B cell (primary cell): Measurements from ENCODE around the gene TBX10. TPM values are rescaled to one million over a fixed set of nuclear protein-coding genes. Genes with fewer than 3 reads are reported as not detected.
A peak's percentile ranks its signal among the peaks of the same experiment; 100 is the strongest.
"Not testable (repeated sequence)": the region's sequence is repeated elsewhere in the genome, so short reads cannot be mapped to it uniquely, and the experiment has no call there.

ENCODE experiments used
- ATAC-seq: fragments of 200-7000 bp; cut with Tn5 transposase; one replicate; pipeline ENCODE4 v1.10.0; 2021; ENCODE audit warnings: low read depth, mild to moderate bottlenecking, moderate number of reproducible peaks, moderate library complexity
- CTCF ChIA-PET: fragments of 350-600 bp; sonication (Branson Sonifier 250); formaldehyde crosslinking; loops from one replicate; lab custom pipeline; 2021; ENCODE audit warnings: antibody characterized with exemption, inconsistent platforms; lab: Charles Lee
- POLR2A ChIA-PET: fragments of 350-600 bp; sonication (Branson Sonifier 250); formaldehyde crosslinking; loops from one replicate; lab custom pipeline; 2021; ENCODE audit warnings: antibody characterized with exemption; lab: Charles Lee
- DNase-seq: peaks from one replicate; pipeline ENCODE4 v3.0.0; 2013
- H2AFZ ChIP-seq: 2 replicates; pipeline ENCODE4 v1.6.1; 2012; ENCODE audit warnings: mild to moderate bottlenecking, low read depth, low read length; ENCODE audit not compliant: insufficient read depth, poor library complexity, severe bottlenecking
- H3K27ac ChIP-seq, 2 donors: 1 replicate in 1 of 2; 2 replicates in 1 of 2; pipeline ENCODE4 v1.5.1; 2012 to 2013; ENCODE audit warnings: low read length in 2 of 2, mild to moderate bottlenecking in 2 of 2, moderate library complexity in 1 of 2
- H3K27me3 ChIP-seq, 4 experiments: fragments of 200-600 bp in 1 of 4; sonication (generic) in 1 of 4; replicated peaks in 1 of 4; 1 replicate in 2 of 4; 2 replicates in 2 of 4; pipeline versions ENCODE4 v1.6.1 to v1.7.0; 2013 to 2016; ENCODE audit warnings: low read length in 3 of 4, mild to moderate bottlenecking in 2 of 4, mixed read lengths in 1 of 4, moderate library complexity in 1 of 4; ENCODE audit not compliant: insufficient read depth in 4 of 4, control insufficient read depth in 3 of 4; ENCODE audit errors: control extremely low read depth in 1 of 4
- H3K36me3 ChIP-seq, 2 experiments: replicated peaks in 1 of 2; 1 replicate in 1 of 2; 2 replicates in 1 of 2; pipeline versions ENCODE4 v1.6.1 to v1.7.1; 2013; ENCODE audit warnings: low read length in 1 of 2; ENCODE audit not compliant: insufficient read depth in 2 of 2, control insufficient read depth in 1 of 2; ENCODE audit errors: control extremely low read depth in 1 of 2, extremely low read depth in 1 of 2
- H3K4me1 ChIP-seq, 2 donors: fragments of 200-600 bp in 1 of 2; sonication (generic) in 1 of 2; 1 replicate in 1 of 2; 2 replicates in 1 of 2; pipeline versions ENCODE4 v1.5.1 to v1.6.1; 2013 to 2017; ENCODE audit warnings: low read length in 2 of 2; ENCODE audit not compliant: control insufficient read depth in 2 of 2, insufficient read depth in 2 of 2
- H3K4me2 ChIP-seq: replicated peaks from 2 replicates; pipeline ENCODE3; 2012; ENCODE audit warnings: mild to moderate bottlenecking, low read depth, low read length; ENCODE audit not compliant: poor library complexity, severe bottlenecking
- H3K4me3 ChIP-seq, 5 experiments: fragments of 200-600 bp in 1 of 5; sonication (generic) in 1 of 5; 1 replicate in 3 of 5; 2 replicates in 2 of 5; pipeline versions ENCODE4 v1.5.1 to v1.7.0; 2011 to 2016; ENCODE audit warnings: low read length in 4 of 5, mild to moderate bottlenecking in 4 of 5, low read depth in 2 of 5, control low read depth in 1 of 5, moderate library complexity in 1 of 5; ENCODE audit not compliant: insufficient read depth in 1 of 5; ENCODE audit errors: control extremely low read depth in 1 of 5, extremely low read depth in 1 of 5
- H3K79me2 ChIP-seq: fragments of 200-600 bp; sonication (generic); one replicate; pipeline ENCODE4 v1.6.0; 2016; ENCODE audit warnings: low read length; ENCODE audit not compliant: control insufficient read depth, insufficient read depth
- H3K9ac ChIP-seq: fragments of 200-600 bp; sonication (generic); 2 replicates; pipeline ENCODE4 v1.6.1; 2017; ENCODE audit warnings: mild to moderate bottlenecking, low read length, moderate library complexity
- H3K9me3 ChIP-seq, 3 donors: one replicate each; pipeline versions ENCODE4 v1.6.1 to v1.7.1; 2013; ENCODE audit warnings: low read length in 2 of 3; ENCODE audit not compliant: control insufficient read depth in 2 of 3, insufficient read depth in 1 of 3; ENCODE audit errors: control extremely low read depth in 1 of 3
- H4K20me1 ChIP-seq: 2 replicates; pipeline ENCODE4 v1.6.0; 2012; ENCODE audit warnings: mild to moderate bottlenecking, low read length; ENCODE audit not compliant: insufficient read depth, control insufficient read depth, poor library complexity, severe bottlenecking
- H3K27ac Mint-ChIP-seq: one replicate; pipeline ENCODE4 v1.8.0; 2021; ENCODE audit warnings: mixed read lengths
- H3K27me3 Mint-ChIP-seq: one replicate; pipeline ENCODE4 v1.8.0; 2021; ENCODE audit warnings: mixed read lengths
- H3K4me1 Mint-ChIP-seq: one replicate; pipeline ENCODE4 v1.8.0; 2021; ENCODE audit warnings: mixed read lengths
- H3K4me3 Mint-ChIP-seq: one replicate; pipeline ENCODE4 v1.8.0; 2021; ENCODE audit warnings: mixed read lengths
- H3K9me3 Mint-ChIP-seq: one replicate; pipeline ENCODE4 v1.8.0; 2022; ENCODE audit warnings: mixed read lengths; ENCODE audit not compliant: insufficient read depth
- EZH2 ChIP-seq: IDR thresholded peaks from 2 replicates; pipeline ENCODE4 v1.6.1; 2012; ENCODE audit warnings: borderline replicate concordance, low read depth, mild to moderate bottlenecking, moderate library complexity, low read length; ENCODE audit not compliant: insufficient read depth, poor library complexity, severe bottlenecking
- WGBS: methylation state at CpG from one replicate; pipeline ENCODE4 v1.1.5; 2013; ENCODE audit warnings: missing lambda C conversion rate; ENCODE audit not compliant: insufficient coverage; 5-methylcytosine and 5-hydroxymethylcytosine counted together
- intact Hi-C: fragments of 100-400 bp; cut with micrococcal nuclease; formaldehyde crosslinking; loops from one replicate; pipeline ENCODE4 v1.10.0; 2022
- polyA plus RNA-seq: library from polyadenylated mRNA; depleted of rRNA; stranded (reverse); fragments of >200 nt; gene quantifications from 2 replicates; pipeline ENCODE4 v1.2.3, GENCODE V29; 2012
- total RNA-seq, 2 donors: library from RNA; stranded (reverse); fragments of 120-200 nt in 1 of 2; gene quantifications; 1 replicate in 1 of 2; 2 replicates in 1 of 2; pipeline versions ENCODE4 v1.2.3 to v1.2.4, GENCODE V29; 2013 to 2022
- TF ChIP-seq, protein P1 (sequence below): fragments of 200-600 bp; IDR thresholded peaks from one replicate; pipeline ENCODE4 v1.8.0; 2022; ENCODE audit warnings: antibody characterized with exemption, mild to moderate bottlenecking

Gene TBX10
- total and polyA plus RNA-seq, 2 donors (not counting 1 experiment from before 2014, with no cell fraction given): not detected

DNA sequence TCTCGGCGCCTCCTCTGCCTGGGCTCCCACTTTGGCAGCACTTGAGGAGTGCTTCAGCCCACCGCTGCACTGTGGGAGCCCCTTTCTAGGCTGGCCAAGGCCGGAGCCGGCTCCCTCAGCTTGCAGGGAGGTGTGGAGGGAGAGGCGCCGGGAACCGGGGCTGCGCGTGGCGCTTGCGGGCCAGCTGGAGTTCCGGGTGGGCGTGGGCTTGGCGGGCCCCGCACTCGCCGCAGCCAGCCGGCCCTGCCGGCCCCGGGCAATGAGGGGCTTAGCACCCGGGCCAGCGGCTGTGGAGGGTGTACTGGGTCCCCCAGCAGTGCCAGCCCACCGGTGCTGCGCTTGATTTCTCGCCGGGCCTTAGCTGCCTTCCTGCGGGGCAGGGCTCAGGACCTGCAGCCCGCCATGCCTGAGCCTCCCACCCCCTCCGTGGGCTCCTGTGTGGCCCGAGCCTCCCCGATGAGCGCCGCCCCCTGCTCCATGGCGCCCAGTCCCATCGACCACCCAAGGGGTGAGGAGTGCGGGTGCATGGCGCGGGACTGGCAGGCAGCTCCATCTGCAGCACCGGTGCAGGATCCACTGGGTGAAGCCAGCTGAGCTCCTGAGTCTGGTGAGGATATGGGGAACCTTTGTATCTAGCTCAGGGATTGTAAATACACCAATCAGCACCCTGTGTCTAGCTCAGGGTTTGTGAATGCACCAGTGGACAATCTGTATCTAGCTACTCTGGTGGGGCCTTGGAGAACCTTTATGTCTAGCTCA is 20.5 kb downstream of the TBX10 start:
- H3K4me3 ChIP-seq, H3K9me3 ChIP-seq, H2AFZ ChIP-seq, H3K36me3 ChIP-seq, H3K27ac Mint-ChIP-seq, H3K4me2 ChIP-seq, ATAC-seq, intact Hi-C loops, H4K20me1 ChIP-seq, H3K79me2 ChIP-seq, H3K27me3 ChIP-seq, H3K4me3 Mint-ChIP-seq, H3K27me3 Mint-ChIP-seq, H3K9me3 Mint-ChIP-seq, H3K9ac ChIP-seq, POLR2A ChIA-PET, H3K27ac ChIP-seq, DNase-seq: not testable (repeated sequence)
- CTCF ChIA-PET: interaction anchor here (1.0 to 8.0 kb wide), 4 partner anchors 10 to 47 kb away, joined by 3 to 85 read pairs (median 3); partner anchors contain the start of gene NUDT8
- 96% methylated on average over 36 of the region's 40 CpGs for WGBS
- peaks cover 31% of the 10 kb centered on the region for H3K4me1 Mint-ChIP-seq
- H3K4me1 ChIP-seq: peaks cover 23 to 25% of the 10 kb centered on the region in 2 donors

DNA sequence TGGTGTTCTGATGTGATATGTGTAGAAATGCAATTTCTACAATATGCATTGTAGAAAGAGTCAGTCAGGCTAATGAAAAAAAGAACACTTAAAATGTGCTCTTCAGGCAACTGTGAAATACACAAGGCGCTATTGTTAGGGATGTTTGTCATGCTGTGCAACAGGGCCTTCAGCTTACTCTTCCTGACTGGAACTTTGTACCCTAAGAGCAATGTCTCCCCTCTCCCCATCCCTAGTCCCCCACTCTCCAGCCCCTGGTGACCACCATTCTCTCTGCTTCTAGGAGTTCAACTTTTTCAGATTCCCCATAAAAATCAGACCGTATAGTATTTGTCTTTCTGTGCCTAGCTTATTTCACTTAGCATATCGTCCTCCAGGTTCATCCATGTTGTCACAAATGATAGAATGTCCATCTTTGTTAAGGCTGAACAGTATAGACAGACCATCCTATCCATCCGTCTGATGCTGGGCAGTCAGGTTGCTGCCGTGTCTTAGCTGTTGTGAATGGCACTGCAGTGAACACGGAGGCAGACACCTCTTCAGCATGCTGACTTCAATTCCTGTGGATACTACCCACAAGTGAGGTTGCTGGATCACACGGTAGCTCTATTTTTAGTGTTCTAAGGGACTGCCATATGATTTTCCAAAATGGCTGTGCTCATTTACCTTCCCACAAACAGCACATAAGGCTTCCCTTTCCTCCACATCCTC is 22.2 kb downstream of the TBX10 start:
- intact Hi-C loops: no loop called here
- Histone ChIP-seq H3K79me2 (no peaks in the 10 kb centered on the region), H3K27me3 (no peaks in the 10 kb centered on the region), H4K20me1 (no peaks in the 10 kb centered on the region), H3K9me3 (no peaks in the 10 kb centered on the region), H3K27ac (no peak overlapping the region), H3K9ac (no peak overlapping the region), H3K4me3 (no peak overlapping the region), H3K4me1 (peaks cover 32 to 38% of the 10 kb centered on the region in 2 donors), H3K36me3 (peaks cover 0 to 4% of the 10 kb centered on the region in 2 experiments), H3K4me2 (no peak overlapping the region), H2AFZ (no peak overlapping the region)
- DNase-seq (no peak), ATAC-seq (no peak)
- ChIA-PET CTCF (interaction anchor here (0.6 to 8.0 kb wide), 3 partner anchors 11 to 44 kb away, joined by 3 to 85 read pairs (median 3); partner anchors contain the start of gene NUDT8), POLR2A (interaction anchor here (0.5 kb wide), 1 partner anchor 223 kb away, joined by 4 read pairs; no protein-coding TSS in a partner anchor)
- no peaks in the 10 kb centered on the region for H3K27me3 Mint-ChIP-seq
- H3K4me3 Mint-ChIP-seq: peak overlapping the region; percentile 14
- TF ChIP-seq EZH2: no peak
- TF ChIP-seq, protein P1, sequence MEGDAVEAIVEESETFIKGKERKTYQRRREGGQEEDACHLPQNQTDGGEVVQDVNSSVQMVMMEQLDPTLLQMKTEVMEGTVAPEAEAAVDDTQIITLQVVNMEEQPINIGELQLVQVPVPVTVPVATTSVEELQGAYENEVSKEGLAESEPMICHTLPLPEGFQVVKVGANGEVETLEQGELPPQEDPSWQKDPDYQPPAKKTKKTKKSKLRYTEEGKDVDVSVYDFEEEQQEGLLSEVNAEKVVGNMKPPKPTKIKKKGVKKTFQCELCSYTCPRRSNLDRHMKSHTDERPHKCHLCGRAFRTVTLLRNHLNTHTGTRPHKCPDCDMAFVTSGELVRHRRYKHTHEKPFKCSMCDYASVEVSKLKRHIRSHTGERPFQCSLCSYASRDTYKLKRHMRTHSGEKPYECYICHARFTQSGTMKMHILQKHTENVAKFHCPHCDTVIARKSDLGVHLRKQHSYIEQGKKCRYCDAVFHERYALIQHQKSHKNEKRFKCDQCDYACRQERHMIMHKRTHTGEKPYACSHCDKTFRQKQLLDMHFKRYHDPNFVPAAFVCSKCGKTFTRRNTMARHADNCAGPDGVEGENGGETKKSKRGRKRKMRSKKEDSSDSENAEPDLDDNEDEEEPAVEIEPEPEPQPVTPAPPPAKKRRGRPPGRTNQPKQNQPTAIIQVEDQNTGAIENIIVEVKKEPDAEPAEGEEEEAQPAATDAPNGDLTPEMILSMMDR: no peak
- H3K9me3 Mint-ChIP-seq: no peaks in the 10 kb centered on the region
- 93% methylated on average over 3 of the region's 7 CpGs for WGBS
- peaks cover 44% of the 10 kb centered on the region for H3K4me1 Mint-ChIP-seq
- peak overlapping the region; percentile 21 for H3K27ac Mint-ChIP-seq
